K562 (cell line): ENCODE measurements around the gene DNAH1. TPM values are rescaled to one million over a fixed set of nuclear protein-coding genes. Genes with fewer than 3 reads are reported as not detected.

Source experiments
- ATAC-seq: fragments of 200-7000 bp; cut with Tn5 transposase; 3 replicates; pipeline ENCODE4 v1.9.1; 2020; ENCODE audit warnings: moderate library complexity
- BruUV-seq: library from RNA; stranded (reverse); fragments of 400-500 nt; replicated peaks from 2 replicates; lab custom pipeline; 2021; lab: Mats Ljungman, UMichigan
- CTCF ChIA-PET: fragments of 300-600 bp; formaldehyde crosslinking; extraction: SDS; loops from one replicate; lab custom pipeline; 2021; ENCODE audit warnings: low intra/inter-chr PET ratio; lab: Yijun Ruan, JAX
- POLR2A ChIA-PET: fragments of 300-600, 350-650 bp; sonication (Branson Sonifier 250); formaldehyde crosslinking; extraction: SDS; loops from one replicate; lab custom pipeline; 2021; ENCODE audit warnings: antibody characterized with exemption, inconsistent platforms; lab: Yijun Ruan, JAX
- DNase-seq, 4 experiments: peaks; one replicate each; pipeline versions ENCODE4 v3.0.0 to v3.0.0-alpha.2; 2011 to 2018; ENCODE audit warnings: low spot score in 3 of 4, mixed read lengths in 3 of 4; ENCODE audit errors: extremely low read depth in 1 of 4
- FAIRE-seq: peaks from 2 replicates; lab custom pipeline; 2011; peaks lifted over from hg19 to GRCh38; lab: Jason Lieb, UNC
- H2AFZ ChIP-seq: 2 replicates; pipeline ENCODE4 v1.6.0; 2011; ENCODE audit warnings: low read depth, low read length, control low read depth, inconsistent platforms
- H3K27ac ChIP-seq: fragments of 200-600 bp; 3 replicates; pipeline ENCODE4 v1.8.0; 2011; ENCODE audit warnings: low read depth, mild to moderate bottlenecking, control low read depth, inconsistent platforms, low read length, moderate library complexity, mixed read lengths; ENCODE audit errors: extremely low read depth
- H3K27me3 ChIP-seq, 2 experiments: fragments of 300-600 bp in 1 of 2; 2 replicates in 1 of 2; 3 replicates in 1 of 2; pipeline versions ENCODE4 v1.6.0 to v1.8.0; 2011; ENCODE audit warnings: inconsistent platforms in 2 of 2, low read length in 2 of 2, mild to moderate bottlenecking in 1 of 2, mixed read lengths in 1 of 2, moderate library complexity in 1 of 2; ENCODE audit not compliant: control insufficient read depth in 2 of 2, insufficient read depth in 2 of 2
- H3K36me3 ChIP-seq: fragments of 300-600 bp; 3 replicates; pipeline ENCODE4 v1.8.0; 2011; ENCODE audit warnings: mild to moderate bottlenecking, low read length, inconsistent platforms; ENCODE audit not compliant: control insufficient read depth, insufficient read depth
- H3K4me1 ChIP-seq, 2 experiments: fragments of 200-600 bp in 1 of 2; replicated peaks in 1 of 2; 2 replicates in 1 of 2; 3 replicates in 1 of 2; pipeline versions ENCODE4 v1.5.1 to v1.8.0; 2011; ENCODE audit warnings: inconsistent platforms in 2 of 2, low read length in 2 of 2, mild to moderate bottlenecking in 1 of 2, mixed read lengths in 1 of 2, moderate library complexity in 1 of 2; ENCODE audit not compliant: control insufficient read depth in 2 of 2, insufficient read depth in 2 of 2
- H3K4me2 ChIP-seq: 2 replicates; pipeline ENCODE4 v1.6.1; 2011; ENCODE audit warnings: low read length, control low read depth, inconsistent platforms, mixed read lengths; ENCODE audit not compliant: insufficient read depth
- H3K4me3 ChIP-seq: fragments of 200-600 bp; sonication (generic), shearing (Covaris generic); 2 replicates; pipeline ENCODE4 v1.5.1; 2016; ENCODE audit warnings: control low read depth, inconsistent platforms
- H3K79me2 ChIP-seq: fragments of 200-600 bp; 3 replicates; pipeline ENCODE4 v1.8.0; 2011; ENCODE audit warnings: low read length, inconsistent platforms; ENCODE audit not compliant: control insufficient read depth, insufficient read depth
- H3K9ac ChIP-seq, 2 experiments: 2 replicates each; pipeline versions ENCODE4 v1.6.0 to v1.6.1; 2011; ENCODE audit warnings: low read depth in 2 of 2, low read length in 2 of 2, control low read depth in 1 of 2, inconsistent platforms in 1 of 2, mild to moderate bottlenecking in 1 of 2, mixed read lengths in 1 of 2; ENCODE audit not compliant: insufficient read depth in 1 of 2
- H3K9me1 ChIP-seq: one replicate; pipeline ENCODE4 v1.6.0; 2011; ENCODE audit warnings: inconsistent platforms, mild to moderate bottlenecking, low read length, moderate library complexity; ENCODE audit not compliant: control insufficient read depth, insufficient read depth
- H3K9me3 ChIP-seq: replicated peaks from 2 replicates; pipeline ENCODE4 v1.5.1; 2011; ENCODE audit warnings: low read depth, low read length, inconsistent platforms; ENCODE audit not compliant: control insufficient read depth, insufficient read depth
- H4K20me1 ChIP-seq: replicated peaks from 2 replicates; pipeline ENCODE4 v1.6.1; 2011; ENCODE audit warnings: low read length, inconsistent platforms, mixed read lengths; ENCODE audit not compliant: control insufficient read depth, insufficient read depth
- BRCA1 ChIP-seq, 2 experiments: fragments of 450-650 bp in 1 of 2; sonication (generic) in 1 of 2; formaldehyde crosslinking in 1 of 2; IDR thresholded peaks; 2 replicates each; pipeline versions ENCODE4 v1.5.0 to v1.6.1; 2017 to 2020; ENCODE audit warnings: mild to moderate bottlenecking in 1 of 2, missing genetic modification reagents in 1 of 2
- RFX7 ChIP-seq: fragments of 250-450 bp; sonication (Bioruptor Pico); IDR thresholded peaks from 2 replicates; pipeline ENCODE4 v1.5.1; 2021; ENCODE audit warnings: mild to moderate bottlenecking
- SMARCE1 ChIP-seq: fragments of 450-650 bp; IDR thresholded peaks from 2 replicates; pipeline ENCODE4 v1.7.1; 2016; ENCODE audit warnings: mild to moderate bottlenecking
- TEAD4 ChIP-seq, 2 experiments: sonication (generic) in 1 of 2; formaldehyde crosslinking in 1 of 2; IDR thresholded peaks; 2 replicates each; pipeline versions ENCODE4 v1.6.1 to v1.8.0; 2012 to 2022; ENCODE audit warnings: borderline replicate concordance in 1 of 2, inconsistent platforms in 1 of 2, low read length in 1 of 2, mild to moderate bottlenecking in 1 of 2, missing genetic modification reagents in 1 of 2
- ZNF134 ChIP-seq: fragments of 250-450 bp; sonication (Bioruptor Pico); conservative IDR thresholded peaks from 2 replicates; pipeline ENCODE4 v1.4.0; 2020
- WGBS: fragments of 100-300 bp; shearing (Covaris generic); methylation state at CpG from one replicate; pipeline ENCODE4 v1.1.6; 2016; ENCODE audit warnings: low coverage, mixed read lengths; ENCODE audit not compliant: insufficient coverage; ENCODE audit errors: missing lambda C conversion rate; 5-methylcytosine and 5-hydroxymethylcytosine counted together
- in situ Hi-C: fragments of 300-500 bp; cut with MboI; formaldehyde crosslinking; loops from 4 replicates; pipeline ENCODE4 v1.15.0; 2018; ENCODE audit warnings: inconsistent platforms, mixed read lengths
- intact Hi-C: fragments of 100-400 bp; cut with micrococcal nuclease; formaldehyde crosslinking; loops from 2 replicates; pipeline ENCODE4 v1.14.2; 2022
- polyA plus RNA-seq, 8 experiments: library from polyadenylated mRNA; depleted of rRNA in 4 of 8; stranded (reverse) in 5 of 8; unstranded in 3 of 8; fragments of >200 nt; fragmentation: Nextera tagmentation in 2 of 8; fragmentation: Illumina TruSeq in 1 of 8; extraction: Ambion mirVana in 2 of 8; extraction: Trizol in 1 of 8; gene quantifications; 2 replicates each; pipeline versions ENCODE4 v1.2.1 to v1.2.3, GENCODE V29; 2011 to 2014; ENCODE audit warnings: inconsistent platforms in 1 of 8, missing spikeins in 1 of 8
- total RNA-seq, 7 experiments: library from RNA; depleted of rRNA in 6 of 7; stranded (reverse); fragments of >200 nt in 6 of 7; fragmentation: Illumina TruSeq in 2 of 7; extraction: Trizol in 2 of 7; gene quantifications; 2 replicates each; pipeline versions ENCODE4 v1.2.1 to v1.2.3, GENCODE V29; 2011 to 2021; ENCODE audit warnings: low replicate concordance in 1 of 7

Gene DNAH1
- total and polyA plus RNA-seq, 9 of the 15 experiments (the other 6 are each of a cell fraction or from before 2014, with no cell fraction given) = 0.04 to 0.84 (median 0.50) TPM

GRCh38 chr3:52396011-52396906 is 80.1 kb downstream of the DNAH1 start:
- WGBS = 16% methylated on average over 11 of the region's 25 CpGs
- FAIRE-seq (no peak), DNase-seq (no peak), ATAC-seq (no peak)
- in situ Hi-C loops (loop anchor here (25.0 kb wide), 1 partner anchor 384 kb away; no protein-coding TSS in a partner anchor), intact Hi-C loops (no loop called here)
- Histone ChIP-seq H3K9ac (no peak overlapping the region), H3K27me3 (peaks cover 0 to 7% of the 10 kb centered on the region in 2 experiments; a peak in 2 of 5 replicates), H3K27ac (no peak overlapping the region), H3K9me3 (no peaks in the 10 kb centered on the region), H3K36me3 (peaks cover 3% of the 10 kb centered on the region; the same call in 1 of the 3 replicates), H3K4me3 (no peak overlapping the region), H3K79me2 (no peaks in the 10 kb centered on the region), H2AFZ (no peak overlapping the region), H4K20me1 (no peaks in the 10 kb centered on the region), H3K4me2 (no peak overlapping the region), H3K4me1 (peaks cover 7 to 16% of the 10 kb centered on the region in 2 experiments; a peak in 4 of 5 replicates), H3K9me1 (peaks cover 3% of the 10 kb centered on the region)
- ChIA-PET POLR2A (interaction anchor here (0.6 to 0.9 kb wide), 2 partner anchors 12 to 981 kb away, joined by 3 read pairs; no protein-coding TSS in a partner anchor), CTCF (interaction anchor here (0.6 kb wide), 1 partner anchor 375 kb away, joined by 6 read pairs; no protein-coding TSS in a partner anchor)
- TF ChIP-seq RFX7 (CRISPR knock-in tag) (no peak), SMARCE1 (no peak), ZNF134 (CRISPR knock-in tag) (no peak), BRCA1 (IDR thresholded peaks at IDR 0.05) (no peak), BRCA1 (CRISPR knock-in tag; IDR thresholded peaks at IDR 0.05) (no peak), TEAD4 (IDR thresholded peaks at IDR 0.05; ENCODE audit: low read length) (no peak), TEAD4 (CRISPR knock-in tag; IDR thresholded peaks at IDR 0.05; ENCODE audit: borderline replicate concordance) (no peak)
- BruUV-seq = no TSS peak
